K562 (cell line): ENCODE results near the gene HNRNPLL.

Source experiments
- DACH1 ChIP-seq: fragments of 450-650 bp; IDR thresholded peaks from 2 replicates; pipeline ENCODE4 v1.6.1; 2018; ENCODE audit not compliant: partially characterized antibody
- ELK1 ChIP-seq: sonication (generic); formaldehyde crosslinking; IDR thresholded peaks from 2 replicates; pipeline ENCODE4 v1.8.1; 2022; ENCODE audit warnings: missing genetic modification reagents
- IRF2 ChIP-seq: sonication (generic); formaldehyde crosslinking; IDR thresholded peaks from 2 replicates; pipeline ENCODE4 v1.8.1; 2022; ENCODE audit warnings: mild to moderate bottlenecking, missing genetic modification reagents
- KAT2B ChIP-seq: IDR thresholded peaks from one replicate; pipeline ENCODE4 v1.6.1; 2012; ENCODE audit warnings: low read depth, mild to moderate bottlenecking, control low read depth, inconsistent platforms, low read length, moderate library complexity
- POLR2A ChIP-seq: fragments of 450-650 bp; conservative IDR thresholded peaks from 2 replicates; pipeline ENCODE4 v1.6.1; 2016
- RFX5 ChIP-seq: IDR thresholded peaks from 2 replicates; pipeline ENCODE4 v1.6.1; 2011; ENCODE audit warnings: low read depth, mild to moderate bottlenecking, improper control_type of control experiment, low read length
- ZNF395 ChIP-seq: fragments of 200-800 bp; sonication (Bioruptor generic); IDR thresholded peaks from 2 replicates; pipeline ENCODE4 v1.6.1; 2017; ENCODE audit warnings: missing genetic modification characterization, missing compliant biosample characterization

- TF ChIP-seq KAT2B, result no peak
- TF ChIP-seq DACH1, result no peak
- TF ChIP-seq ELK1 (CRISPR knock-in tag), result no peak
- TF ChIP-seq RFX5, result no peak
- TF ChIP-seq IRF2, result no peak
- TF ChIP-seq POLR2A, result no peak
- no peak for TF ChIP-seq ZNF395 (CRISPR knock-in tag)
Measured at GRCh38 chr2:38516526-38516925, 86.2 kb downstream of the HNRNPLL start.
